HG03025 (cell line): Measurements from ENCODE around the gene RAN.

Source experiments
- ATAC-seq: cut with Tn5 transposase; IDR thresholded peaks from one replicate; pipeline ENCODE4 v1.9.1; 2021; ENCODE audit warnings: mild to moderate bottlenecking, moderate library complexity; ENCODE audit not compliant: unreplicated experiment, low FRiP score

The RAN gene

GRCh38 chr12:130924966-130925665 lies 53.2 kb downstream of the RAN start:
- ATAC-seq, result no peak

GRCh38 chr12:130925666-130926015 lies 53.8 kb downstream of the RAN start:
- no peak for ATAC-seq
